Stimulated activated CD4-positive, alpha-beta T cell treated with anti-CD3 and anti-CD28 coated beads, Interleukin-4, amount 100 ng/mL, for 1 hour (primary cell): ENCODE measurements around the gene CBFA2T2.

ENCODE experiments used
- DNase-seq: peaks from one replicate; pipeline ENCODE4 v3.0.0-alpha.2; 2020

CBFA2T2 gene

DNA sequence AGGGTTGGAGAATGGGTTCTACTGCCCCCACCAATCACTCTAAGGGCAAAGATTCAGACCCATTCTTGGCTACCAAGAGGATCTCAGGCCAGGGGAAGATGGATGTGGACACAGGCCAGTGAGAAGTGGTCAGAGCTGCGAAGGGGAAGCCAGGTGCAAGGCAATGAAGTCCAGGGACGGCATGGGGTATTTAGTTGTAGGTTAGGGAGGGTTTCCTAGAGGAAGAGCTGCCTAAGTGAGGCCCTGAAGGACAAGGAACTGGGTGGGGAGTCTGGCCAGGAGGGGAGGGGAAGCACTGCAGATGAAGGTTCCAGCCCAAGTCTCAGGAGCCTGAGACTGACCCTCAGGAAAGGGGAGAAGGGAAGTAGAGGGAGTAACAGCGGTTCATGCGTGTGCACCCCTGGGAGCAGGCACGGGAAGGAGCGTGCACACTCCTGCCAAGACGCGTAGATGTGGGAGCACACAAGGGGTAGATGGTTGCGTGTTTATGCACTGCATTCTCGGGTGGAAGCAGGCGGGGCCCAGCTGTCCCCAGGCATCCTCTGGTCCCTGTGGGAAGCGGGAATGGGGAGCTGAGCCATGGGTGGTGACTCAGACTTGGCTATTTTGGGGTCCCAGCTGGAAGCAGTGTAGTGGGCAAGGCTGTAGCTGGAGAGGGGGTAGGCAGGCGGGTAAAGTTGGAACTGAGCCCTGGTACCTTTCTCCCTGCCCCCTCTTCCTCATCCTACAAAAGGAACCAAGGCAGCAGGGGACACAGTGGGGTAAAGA lies 180.2 kb downstream of the CBFA2T2 start:
- no peak for DNase-seq

DNA sequence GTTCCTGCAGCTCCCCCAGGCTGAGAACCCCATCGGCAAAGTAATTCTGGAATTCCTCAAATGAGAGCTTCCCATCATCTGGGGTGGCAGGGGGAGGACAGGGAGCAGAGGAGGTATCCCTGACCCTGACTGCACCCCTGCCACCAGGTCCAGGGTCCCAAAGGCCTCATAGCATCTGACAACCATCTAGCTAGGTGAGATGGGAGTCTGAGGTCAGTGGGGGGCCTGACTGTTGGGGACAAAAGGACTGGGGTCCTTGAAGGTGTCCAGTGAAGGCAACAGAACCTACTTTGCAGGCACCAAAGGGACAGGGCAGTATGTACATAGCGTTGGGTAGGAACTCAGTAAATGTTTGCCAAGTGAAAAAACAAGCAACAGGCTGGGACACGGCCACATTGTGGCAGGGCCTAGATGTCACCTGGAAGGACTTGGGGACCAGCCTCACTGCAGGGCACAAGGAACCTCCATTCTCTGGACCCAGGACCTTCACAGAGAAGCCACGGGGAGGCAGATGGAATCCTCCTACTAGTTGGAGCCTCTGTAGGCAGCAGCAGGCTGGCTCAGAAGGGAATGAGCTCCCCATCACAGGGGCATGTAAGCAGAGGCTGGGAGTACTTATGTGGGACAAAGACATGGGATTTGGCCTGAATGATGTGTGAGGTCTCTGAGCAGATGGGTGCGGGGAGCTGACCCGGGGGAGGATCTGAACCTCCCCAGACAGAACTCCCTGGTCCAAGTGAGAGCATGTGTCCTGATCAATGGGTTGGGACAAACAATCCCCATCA lies 181.0 kb downstream of the CBFA2T2 start:
- no peak for DNase-seq

GRCh38 chr20:33671573-33672288 lies 181.8 kb downstream of the CBFA2T2 start:
- DNase-seq = no peak

DNA sequence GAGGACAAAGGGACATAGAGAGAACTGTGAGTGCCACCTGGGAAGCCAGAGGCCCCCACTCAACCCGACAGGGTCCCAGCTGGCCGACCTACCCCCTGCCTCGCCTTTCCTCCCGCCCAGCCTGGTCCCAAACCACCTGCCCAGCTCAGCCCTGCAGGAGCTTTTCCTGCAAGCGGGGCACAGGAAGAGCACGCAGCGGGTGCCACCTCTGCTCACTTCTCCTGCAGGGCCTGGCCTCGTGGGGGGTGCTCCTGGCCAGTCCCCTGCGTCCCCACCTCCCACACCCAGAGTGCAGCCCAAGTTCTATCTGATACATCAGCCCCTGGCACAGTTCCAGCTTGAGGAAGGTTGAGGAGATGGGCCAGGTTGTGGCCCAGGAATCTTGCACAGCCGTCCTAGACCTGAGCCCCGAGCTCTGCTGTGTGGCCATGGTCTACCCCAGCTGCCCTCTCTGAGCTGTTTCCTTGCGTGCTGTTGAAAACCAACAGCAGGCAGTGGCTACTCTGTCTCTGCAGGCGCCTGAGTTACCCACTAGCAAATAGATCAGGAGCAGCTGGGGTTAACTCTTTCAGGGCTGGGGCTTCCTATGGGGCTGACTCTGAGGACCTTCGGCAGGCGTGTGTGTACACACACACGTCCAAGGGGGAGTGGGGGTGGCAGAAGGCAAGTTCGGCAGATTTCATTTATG lies 182.7 kb downstream of the CBFA2T2 start:
- no peak for DNase-seq

DNA sequence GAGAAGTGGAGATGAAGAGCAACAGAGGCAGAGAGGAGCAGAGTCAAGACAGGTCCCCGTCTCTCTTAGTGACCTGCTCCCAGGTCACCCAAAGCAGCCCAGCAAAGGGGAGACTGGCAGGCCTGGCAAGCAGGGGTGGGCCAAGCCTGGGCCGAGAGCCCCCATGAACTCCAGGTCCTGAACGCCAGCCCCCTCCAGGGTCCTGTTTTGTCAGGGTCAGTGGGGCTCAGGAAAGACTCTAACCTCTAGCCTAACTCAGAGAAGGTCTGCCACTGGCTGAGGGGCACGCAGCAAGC lies 183.2 kb downstream of the CBFA2T2 start:
- DNase-seq = no peak

DNA sequence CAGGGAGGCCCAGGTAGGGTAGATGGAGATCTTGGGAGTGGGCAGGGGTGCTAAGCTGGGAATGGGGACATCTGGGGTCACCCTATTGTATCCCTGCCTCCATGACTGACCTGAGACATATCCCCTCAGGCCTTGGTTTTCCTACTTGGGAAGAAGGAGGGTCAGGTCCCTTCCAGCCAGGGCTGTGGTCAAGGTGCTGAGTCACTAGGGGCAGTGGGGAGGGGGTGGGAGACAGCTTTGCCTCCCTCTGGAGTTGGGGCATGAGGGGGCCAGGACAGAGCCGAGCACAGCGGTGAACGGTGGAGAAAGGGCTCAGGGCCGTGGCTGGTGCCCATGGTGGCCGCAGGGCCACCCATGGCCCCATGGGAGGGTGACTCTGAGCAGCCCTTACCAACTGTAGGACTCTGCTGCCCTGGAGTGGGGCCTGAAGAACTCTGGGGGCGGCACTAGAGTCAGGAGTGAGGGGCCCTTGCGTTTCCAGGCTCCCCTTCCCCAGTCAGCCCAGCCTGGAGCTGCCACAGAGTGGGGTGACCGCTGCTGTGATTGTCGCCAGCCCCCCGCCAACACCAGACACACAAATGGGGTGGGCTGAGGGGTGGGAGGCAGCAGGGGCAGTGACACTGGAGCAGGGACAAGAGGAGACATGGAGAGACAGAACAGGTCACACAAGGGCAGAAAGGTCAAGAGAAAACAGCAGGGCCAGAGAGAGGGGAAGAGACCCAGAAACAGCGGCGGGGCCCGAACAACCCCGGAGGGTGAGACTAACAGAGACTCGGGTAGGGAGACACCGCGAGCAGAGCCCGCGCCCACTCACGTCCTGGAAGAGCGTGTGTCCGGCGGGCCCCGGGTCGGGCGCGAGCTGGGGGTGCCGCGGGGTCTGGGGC lies 183.8 kb downstream of the CBFA2T2 start:
- DNase-seq = peak; percentile 22

DNA sequence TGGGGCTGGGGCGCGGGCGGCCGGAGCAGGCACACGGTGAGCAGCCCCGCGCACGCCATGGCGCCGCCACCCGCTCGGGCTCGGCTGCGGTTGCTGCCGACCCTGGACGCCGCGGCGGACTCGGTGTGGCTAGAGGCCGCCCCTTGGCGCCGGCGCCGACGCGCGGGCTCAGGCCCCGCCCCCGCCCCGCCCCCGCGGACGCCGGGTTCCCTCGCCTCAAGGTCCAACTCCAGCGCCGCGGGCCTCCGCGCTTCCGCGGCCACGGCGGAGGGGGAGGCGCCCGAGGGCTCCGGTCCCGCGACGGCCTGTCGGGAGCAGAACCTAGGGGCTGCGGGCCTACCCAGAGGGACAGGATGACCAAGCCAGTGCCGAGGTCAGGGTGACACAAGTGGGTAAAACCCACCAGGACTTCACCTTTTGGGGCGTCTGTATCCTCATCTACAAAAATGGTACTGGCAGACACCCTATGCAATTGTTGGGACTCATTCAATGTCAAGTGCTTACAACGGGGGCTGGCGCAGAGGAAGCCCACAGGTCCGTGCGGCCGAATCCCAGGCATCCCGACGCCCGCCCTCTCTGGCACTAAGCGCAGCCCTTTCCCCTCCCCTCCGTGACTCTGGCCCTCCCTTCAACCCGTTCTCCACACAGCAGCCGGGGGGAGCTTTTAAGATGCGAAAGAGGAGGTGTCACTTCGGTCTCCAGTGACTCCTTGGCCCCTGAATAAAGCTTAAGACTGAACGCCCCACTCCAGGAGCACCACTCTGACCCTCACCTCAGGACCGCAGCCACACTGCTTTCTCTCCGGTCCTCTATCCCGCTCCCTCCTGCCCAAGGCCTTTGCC lies 184.6 kb downstream of the CBFA2T2 start, which contains the start of gene NECAB3:
TSS of gene NECAB3 (minus strand) at position 135 of the 842 bp plus-strand sequence. CDS start at position 59, 76 bp downstream.
- peak; percentile 62 for DNase-seq

GRCh38 chr20:33675136-33675959 lies 185.5 kb downstream of the CBFA2T2 start:
- no peak for DNase-seq

GRCh38 chr20:33676121-33676520 lies 186.2 kb downstream of the CBFA2T2 start:
- DNase-seq = no peak

DNA sequence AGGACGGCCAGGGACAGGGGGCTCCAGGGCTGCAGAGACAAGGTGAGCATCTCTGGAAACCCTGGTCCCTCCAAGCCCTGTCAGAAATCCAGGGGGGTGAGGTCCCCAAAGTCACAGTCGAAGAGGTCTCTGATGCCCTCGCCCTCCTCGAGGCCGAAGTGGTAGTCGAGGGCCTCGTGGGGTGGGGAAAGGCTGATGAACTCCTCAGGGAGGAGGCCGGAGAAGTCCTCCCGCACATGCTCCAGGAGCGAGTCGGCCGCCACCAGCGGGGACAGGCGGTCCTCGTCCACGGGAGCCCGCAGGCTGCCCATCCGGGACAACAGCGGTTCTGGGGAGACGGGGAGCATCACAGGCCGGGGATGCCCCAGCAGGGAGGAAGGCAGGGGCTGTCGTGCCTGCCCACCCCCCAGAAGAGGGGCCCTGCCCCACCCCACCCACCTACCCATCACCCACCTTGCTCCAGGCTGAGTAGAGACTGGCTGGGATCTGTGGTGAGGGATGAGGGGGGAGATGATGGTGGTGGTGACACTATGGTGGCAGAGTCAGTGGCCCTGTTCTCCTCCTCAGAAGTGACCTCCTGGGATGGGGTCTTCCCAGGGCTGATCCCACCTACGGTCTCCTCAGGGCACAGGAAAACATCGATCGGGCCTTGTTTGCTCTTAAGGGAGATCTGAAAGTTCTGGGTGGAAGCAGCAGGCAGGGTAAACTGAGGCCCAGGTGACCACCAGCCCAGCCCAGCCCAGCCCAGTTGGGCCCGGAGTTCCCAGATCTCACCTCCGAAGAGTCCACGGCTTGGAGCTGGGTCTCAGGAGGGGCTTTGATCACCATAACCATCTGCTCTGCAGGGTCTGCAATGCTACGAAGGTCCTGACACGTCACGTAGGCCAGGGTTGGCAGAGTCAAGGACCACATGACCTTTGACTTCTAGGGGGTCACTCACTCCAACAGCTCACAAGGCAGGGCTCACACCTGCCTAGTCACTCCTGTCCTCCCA lies 187.1 kb downstream of the CBFA2T2 start:
- no peak for DNase-seq

DNA sequence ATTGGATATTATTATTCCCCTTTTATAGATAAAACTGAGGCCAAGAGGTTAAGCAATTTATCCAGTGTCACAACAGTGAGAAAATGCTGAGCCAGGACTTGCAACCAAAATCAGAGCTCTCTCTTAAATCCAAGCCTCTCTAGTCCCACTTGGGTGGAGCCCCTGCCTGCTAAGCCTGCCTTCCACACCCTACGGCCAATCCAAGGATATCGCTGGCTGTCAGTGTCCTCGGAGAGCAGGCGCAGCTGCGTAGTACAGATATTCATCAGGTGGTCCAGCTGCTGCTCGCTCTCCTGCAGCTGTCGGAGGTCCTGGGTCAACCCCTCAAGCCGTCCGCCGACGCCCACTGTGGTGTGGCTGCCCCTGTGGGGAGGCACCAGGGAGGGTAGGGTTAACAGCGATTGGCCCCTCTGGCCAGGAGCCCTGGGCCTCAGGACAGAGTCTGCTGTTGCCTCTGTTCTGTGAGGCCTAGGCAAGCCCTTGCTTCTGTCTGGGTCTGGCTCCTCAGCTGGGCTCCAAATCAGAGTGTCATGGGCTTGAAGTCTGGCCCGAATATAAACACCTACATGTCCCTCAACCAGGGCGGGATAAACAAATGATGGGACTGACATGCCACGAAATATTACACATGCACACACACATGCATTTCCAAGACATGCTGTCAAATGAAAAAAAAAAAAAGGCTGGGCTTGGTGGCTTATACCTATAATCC lies 188.3 kb downstream of the CBFA2T2 start:
- DNase-seq = no peak

GRCh38 chr20:33679758-33680485 lies 190.0 kb downstream of the CBFA2T2 start:
- DNase-seq = peak; percentile 20

DNA sequence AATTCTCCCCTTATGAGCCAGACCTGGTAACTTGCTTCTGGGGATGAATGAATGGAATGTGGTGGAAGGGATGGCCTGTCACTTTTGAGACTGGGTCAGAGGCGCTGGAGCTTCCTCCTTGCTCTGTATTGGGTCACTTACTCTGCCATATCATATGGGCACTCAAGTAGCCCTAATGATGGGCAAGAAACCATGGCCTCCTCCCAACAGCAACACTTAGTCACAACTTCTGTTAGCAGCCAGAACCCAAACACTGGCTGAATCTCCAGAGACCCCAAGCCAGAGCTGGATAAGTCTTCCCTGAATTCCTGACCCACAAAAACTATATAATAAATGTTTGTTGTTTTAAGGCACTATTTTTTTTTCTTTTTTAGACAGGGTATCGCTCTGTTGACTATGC lies 190.8 kb downstream of the CBFA2T2 start:
- no peak for DNase-seq

DNA sequence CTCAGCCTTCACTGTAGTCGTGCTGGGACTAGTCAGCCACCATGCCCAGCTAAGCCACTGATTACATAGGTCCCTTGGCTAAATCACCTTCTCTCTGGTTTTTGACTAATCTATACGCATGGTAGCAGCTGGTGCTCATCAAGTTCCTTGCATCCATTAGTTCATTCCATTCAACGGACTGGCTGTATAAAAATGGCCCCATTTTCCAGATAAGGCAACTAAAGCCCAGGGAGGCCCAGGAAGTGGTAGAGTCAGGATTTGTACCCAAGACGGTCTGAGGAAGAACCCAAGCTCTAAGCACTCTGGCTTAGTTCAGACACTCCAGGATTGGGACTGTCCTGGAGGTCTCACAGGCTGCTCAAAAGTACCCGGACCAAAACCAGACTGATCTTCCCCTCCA lies 191.4 kb downstream of the CBFA2T2 start:
- no peak for DNase-seq

DNA sequence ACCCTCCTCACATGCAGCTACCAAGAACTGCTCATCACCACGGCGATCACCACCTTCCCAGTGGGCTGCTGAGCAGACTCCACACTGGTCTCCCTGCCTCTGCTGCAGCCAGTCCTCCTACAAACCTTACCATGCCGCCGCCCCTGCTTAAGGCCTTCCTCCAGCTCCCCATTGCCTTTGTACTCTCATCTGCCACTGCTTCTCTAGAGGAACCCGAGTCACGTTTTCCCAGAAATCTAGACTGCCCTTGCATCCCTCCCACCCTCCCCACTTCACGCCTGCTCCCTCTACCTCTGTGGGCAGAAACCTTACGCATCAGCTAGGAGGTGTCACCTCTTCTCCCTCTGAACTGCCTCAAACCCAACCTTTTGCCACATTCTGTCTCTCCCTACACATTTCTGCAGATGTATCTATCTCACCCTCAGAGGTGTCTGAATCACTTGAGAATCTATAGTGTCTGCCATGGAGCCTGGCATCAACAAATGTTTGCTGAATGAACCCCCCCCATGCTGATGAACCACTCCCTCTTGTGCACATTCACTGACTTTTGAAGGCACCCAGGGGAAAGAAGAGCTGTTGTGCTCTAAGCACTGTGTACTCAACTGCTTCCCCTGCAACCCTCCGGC lies 191.9 kb downstream of the CBFA2T2 start:
- DNase-seq = no peak

GRCh38 chr20:33684533-33685327 lies 194.8 kb downstream of the CBFA2T2 start:
- no peak for DNase-seq
